ENCODE results near the gene ZNF276.

- TF ChIP-seq CTCF (IDR thresholded peaks at IDR 0.05) (no peak), POLR2A (IDR thresholded peaks at IDR 0.05) (no peak)
Measured at GRCh38 chr16:89697616-89698331, 23.6 kb upstream of the ZNF276 start.
